A549 (cell line): Measurements from ENCODE around the gene EFHD1. TPM values are rescaled to one million over a fixed set of nuclear protein-coding genes. Genes with fewer than 3 reads are reported as not detected.
A peak's percentile ranks its signal among the peaks of the same experiment; 100 is the strongest.

ENCODE experiments used
- ATAC-seq, 2 experiments: fragments of 200-7000 bp in 1 of 2; fragments of >200 bp in 1 of 2; cut with Nextera tagmentation in 1 of 2; cut with Tn5 transposase in 1 of 2; 3 replicates each; pipeline versions ENCODE4 v1.8.0 to v1.9.1; 2018 to 2020; ENCODE audit warnings: mild to moderate bottlenecking in 1 of 2, moderate library complexity in 1 of 2
- CTCF ChIA-PET: fragments of 300-600 bp; sonication (Branson Sonifier 250); formaldehyde crosslinking; extraction: SDS; loops from one replicate; lab custom pipeline; 2021; ENCODE audit warnings: antibody characterized with exemption, inconsistent platforms; lab: Yijun Ruan, JAX
- POLR2A ChIA-PET: fragments of 350-600 bp; formaldehyde crosslinking; extraction: SDS; loops from one replicate; lab custom pipeline; 2021; ENCODE audit warnings: antibody characterized with exemption, inconsistent platforms; lab: Yijun Ruan, JAX
- DNase-seq, 2 experiments: peaks; one replicate each; pipeline versions ENCODE4 v3.0.0 to v3.0.0-alpha.2; 2011 to 2016; ENCODE audit warnings: low read depth in 1 of 2, low spot score in 1 of 2
- FAIRE-seq: peaks from 2 replicates; lab custom pipeline; 2011; peaks lifted over from hg19 to GRCh38; lab: Jason Lieb, UNC
- H3K27ac ChIP-seq, 2 experiments: fragments of >200 bp; sonication (Bioruptor Twin); formaldehyde crosslinking; 3 replicates each; pipeline ENCODE4 v1.5.1; 2016 to 2017
- H3K4me1 ChIP-seq: fragments of >200 bp; sonication (Bioruptor Twin); formaldehyde crosslinking; 3 replicates; pipeline ENCODE4 v1.6.1; 2016
- H3K4me2 ChIP-seq: fragments of >200 bp; sonication (Bioruptor Twin); formaldehyde crosslinking; 3 replicates; pipeline ENCODE4 v1.6.1; 2016
- H3K4me3 ChIP-seq: fragments of >200 bp; sonication (Bioruptor Twin); formaldehyde crosslinking; 3 replicates; pipeline ENCODE4 v1.5.1; 2016
- H3K9me3 ChIP-seq: fragments of >200 bp; sonication (Bioruptor Twin); formaldehyde crosslinking; 3 replicates; pipeline ENCODE4 v1.6.1; 2016
- ATOH8 ChIP-seq: fragments of 250-450 bp; sonication (Bioruptor Pico); IDR thresholded peaks from 2 replicates; pipeline ENCODE4 v1.5.0; 2020; ENCODE audit warnings: low read depth, mild to moderate bottlenecking, moderate library complexity
- BCL3 ChIP-seq: fragments of >200 bp; sonication (Bioruptor Twin); formaldehyde crosslinking; IDR thresholded peaks from 3 replicates; pipeline ENCODE4 v1.6.1; 2016
- BHLHE40 ChIP-seq: IDR thresholded peaks from 2 replicates; pipeline ENCODE4 v1.6.1; 2012; ENCODE audit warnings: low read depth, low read length, inconsistent platforms
- CBX2 ChIP-seq: fragments of 200-600 bp; sonication (generic); IDR thresholded peaks from 2 replicates; pipeline ENCODE4 v1.6.1; 2016; ENCODE audit warnings: low read depth, mild to moderate bottlenecking, borderline replicate concordance
- CHD4 ChIP-seq: fragments of 200-600 bp; sonication (generic); IDR thresholded peaks from 2 replicates; pipeline ENCODE4 v1.6.1; 2016; ENCODE audit warnings: antibody characterized with exemption, mild to moderate bottlenecking, borderline replicate concordance
- ELK1 ChIP-seq: fragments of 150-350 bp; IDR thresholded peaks from 2 replicates; pipeline ENCODE4 v1.6.1; 2014; ENCODE audit warnings: low read depth, mild to moderate bottlenecking, low read length
- FOSL2 ChIP-seq, 2 experiments: fragments of 450-650 bp in 1 of 2; fragments of >200 bp in 1 of 2; sonication (Bioruptor Twin) in 1 of 2; formaldehyde crosslinking; IDR thresholded peaks; 2 replicates each; pipeline versions ENCODE4 v1.5.0 to v1.6.1; 2016 to 2020; ENCODE audit warnings: mild to moderate bottlenecking in 1 of 2, moderate library complexity in 1 of 2
- HES2 ChIP-seq: fragments of >200 bp; sonication (Bioruptor Twin); formaldehyde crosslinking; IDR thresholded peaks from 2 replicates; pipeline ENCODE4 v1.6.1; 2016
- KDM5A ChIP-seq: fragments of 200-600 bp; sonication (generic); IDR thresholded peaks from 2 replicates; pipeline ENCODE4 v1.6.1; 2016; ENCODE audit warnings: antibody characterized with exemption, mild to moderate bottlenecking
- MAFK ChIP-seq: fragments of 450-650 bp; IDR thresholded peaks from 2 replicates; pipeline ENCODE4 v1.6.1; 2014; ENCODE audit not compliant: partially characterized antibody
- NPAS2 ChIP-seq: fragments of 250-450 bp; sonication (Bioruptor Pico); IDR thresholded peaks from 2 replicates; pipeline ENCODE4 v1.8.0; 2022; ENCODE audit warnings: mild to moderate bottlenecking, moderate library complexity, borderline replicate concordance
- PHF8 ChIP-seq: fragments of 200-600 bp; sonication (generic); IDR thresholded peaks from 2 replicates; pipeline ENCODE4 v1.6.1; 2016; ENCODE audit warnings: low read depth, mild to moderate bottlenecking, antibody characterized with exemption, moderate library complexity, borderline replicate concordance
- RAD21 ChIP-seq, 2 experiments: fragments of >200 bp in 1 of 2; sonication (Bioruptor Twin) in 1 of 2; formaldehyde crosslinking in 1 of 2; IDR thresholded peaks in 1 of 2; conservative IDR thresholded peaks in 1 of 2; 2 replicates in 1 of 2; 3 replicates in 1 of 2; pipeline ENCODE4 v1.6.1; 2012 to 2018; ENCODE audit warnings: inconsistent platforms in 1 of 2
- SMC3 ChIP-seq: fragments of >200 bp; sonication (Bioruptor Twin); formaldehyde crosslinking; IDR thresholded peaks from 3 replicates; pipeline ENCODE4 v1.6.1; 2018; ENCODE audit warnings: inconsistent platforms
- TP53 ChIP-seq: fragments of 250-450 bp; sonication (Bioruptor Pico); IDR thresholded peaks from 2 replicates; pipeline ENCODE4 v1.5.0; 2021; ENCODE audit warnings: mild to moderate bottlenecking, moderate library complexity
- ZSCAN20 ChIP-seq: fragments of 250-450 bp; sonication (Bioruptor Pico); IDR thresholded peaks from 2 replicates; pipeline ENCODE4 v1.8.0; 2022; ENCODE audit warnings: mild to moderate bottlenecking, moderate library complexity
- WGBS: methylation state at CpG from one replicate; pipeline ENCODE4 v1.1.6; 2017; ENCODE audit errors: missing lambda C conversion rate; 5-methylcytosine and 5-hydroxymethylcytosine counted together
- polyA plus RNA-seq, 4 experiments: library from polyadenylated mRNA; depleted of rRNA in 3 of 4; stranded (reverse); fragments of >200 nt; fragmentation: RNase III in 1 of 4; extraction: RNeasy Plus Mini Kit Qiagen cat#74134 plus additional on column Dnase treatment in 1 of 4; gene quantifications; 2 replicates in 3 of 4; 3 replicates in 1 of 4; pipeline ENCODE4 v1.2.3, GENCODE V29; 2011 to 2017
- TF ChIP-seq, protein P1 (sequence below): fragments of 450-650 bp; IDR thresholded peaks from 2 replicates; pipeline ENCODE4 v1.6.1; 2014; ENCODE audit warnings: antibody characterized with exemption

Gene EFHD1
- polyA plus RNA-seq, 2 of the 4 experiments (the other 2 are of a cell fraction) = 1.5 to 2.3 TPM

GRCh38 chr2:232675381-232675780, 42.0 kb downstream of the EFHD1 start:
- POLR2A ChIA-PET = interaction anchor here (0.6 kb wide), 1 partner anchor 69 kb away, joined by 3 read pairs; no protein-coding TSS in a partner anchor
- 78% methylated on average over 10 of the region's 10 CpGs for WGBS
- peak in 1 of 2 experiments; percentile 43; a peak in 1 of 6 replicates for ATAC-seq

GRCh38 chr2:232680006-232680405, 46.6 kb downstream of the EFHD1 start:
- Histone ChIP-seq H3K4me2 (no peak overlapping the region), H3K4me1 (no peaks in the 10 kb centered on the region), H3K4me3 (no peak overlapping the region), H3K27ac (no peak overlapping the region), H3K9me3 (no peaks in the 10 kb centered on the region)
- ChIA-PET POLR2A (no interaction called here), CTCF (interaction anchor here (1.9 kb wide), 1 partner anchor 14 kb away, joined by 4 read pairs; no protein-coding TSS in a partner anchor)
- WGBS = 74% methylated on average over 7 of the region's 7 CpGs
- DNase-seq (no peak), FAIRE-seq (no peak), ATAC-seq (no peak)
- TF ChIP-seq ELK1 (no peak), KDM5A (no peak), NPAS2 (CRISPR knock-in tag) (no peak), MAFK (peak; percentile 11)

More at GRCh38 chr2:232675381-232675780, 42.0 kb downstream of the EFHD1 start:
- TF ChIP-seq ELK1 (no peak), ATOH8 (CRISPR knock-in tag) (no peak), PHF8 (no peak), SMC3 (no peak), RAD21 (conservative IDR thresholded peaks at IDR 0.05 in 1 of 2, IDR thresholded peaks at IDR 0.05 in 1 of 2) (no peak), FOSL2 (IDR thresholded peaks at IDR 0.05) (no peak), FOSL2 (CRISPR knock-in tag; IDR thresholded peaks at IDR 0.05) (no peak), HES2 (no peak), BCL3 (no peak), MAFK (no peak), CHD4 (no peak), ZSCAN20 (CRISPR knock-in tag) (no peak), TP53 (CRISPR knock-in tag) (no peak), CBX2 (no peak), BHLHE40 (no peak)
- TF ChIP-seq, protein P1, sequence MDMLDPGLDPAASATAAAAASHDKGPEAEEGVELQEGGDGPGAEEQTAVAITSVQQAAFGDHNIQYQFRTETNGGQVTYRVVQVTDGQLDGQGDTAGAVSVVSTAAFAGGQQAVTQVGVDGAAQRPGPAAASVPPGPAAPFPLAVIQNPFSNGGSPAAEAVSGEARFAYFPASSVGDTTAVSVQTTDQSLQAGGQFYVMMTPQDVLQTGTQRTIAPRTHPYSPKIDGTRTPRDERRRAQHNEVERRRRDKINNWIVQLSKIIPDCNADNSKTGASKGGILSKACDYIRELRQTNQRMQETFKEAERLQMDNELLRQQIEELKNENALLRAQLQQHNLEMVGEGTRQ = no peak
- CTCF ChIA-PET = no interaction called here
- H3K4me2 ChIP-seq = no peak overlapping the region
- H3K4me1 ChIP-seq = peaks cover 6% of the 10 kb centered on the region; the same call in 2 of the 3 replicates
- no peak for DNase-seq
- H3K9me3 ChIP-seq = no peaks in the 10 kb centered on the region
- H3K27ac ChIP-seq = no peak overlapping the region
- FAIRE-seq = no peak
- H3K4me3 ChIP-seq = no peak overlapping the region
